Astrocyte of the spinal cord (primary cell): ENCODE results near the gene MARK4.

ENCODE experiments used
- DNase-seq: peaks from one replicate; pipeline ENCODE4 v3.0.0; 2011; ENCODE audit warnings: low read depth, low spot score
- H3K4me3 ChIP-seq: 2 replicates; pipeline ENCODE4 v1.5.1; 2011; ENCODE audit warnings: low read depth, mild to moderate bottlenecking, low read length, moderate library complexity
- in situ Hi-C: cut with HindIII; loops from 2 replicates; pipeline ENCODE4 v1.10.0; 2017; ENCODE audit warnings: low sequenced_read_pairs
- TF ChIP-seq, protein P1 (sequence below): IDR thresholded peaks from 2 replicates; pipeline ENCODE4 v1.5.1; 2012; ENCODE audit warnings: low read depth, mild to moderate bottlenecking, low read length, inconsistent platforms

Gene MARK4

DNA sequence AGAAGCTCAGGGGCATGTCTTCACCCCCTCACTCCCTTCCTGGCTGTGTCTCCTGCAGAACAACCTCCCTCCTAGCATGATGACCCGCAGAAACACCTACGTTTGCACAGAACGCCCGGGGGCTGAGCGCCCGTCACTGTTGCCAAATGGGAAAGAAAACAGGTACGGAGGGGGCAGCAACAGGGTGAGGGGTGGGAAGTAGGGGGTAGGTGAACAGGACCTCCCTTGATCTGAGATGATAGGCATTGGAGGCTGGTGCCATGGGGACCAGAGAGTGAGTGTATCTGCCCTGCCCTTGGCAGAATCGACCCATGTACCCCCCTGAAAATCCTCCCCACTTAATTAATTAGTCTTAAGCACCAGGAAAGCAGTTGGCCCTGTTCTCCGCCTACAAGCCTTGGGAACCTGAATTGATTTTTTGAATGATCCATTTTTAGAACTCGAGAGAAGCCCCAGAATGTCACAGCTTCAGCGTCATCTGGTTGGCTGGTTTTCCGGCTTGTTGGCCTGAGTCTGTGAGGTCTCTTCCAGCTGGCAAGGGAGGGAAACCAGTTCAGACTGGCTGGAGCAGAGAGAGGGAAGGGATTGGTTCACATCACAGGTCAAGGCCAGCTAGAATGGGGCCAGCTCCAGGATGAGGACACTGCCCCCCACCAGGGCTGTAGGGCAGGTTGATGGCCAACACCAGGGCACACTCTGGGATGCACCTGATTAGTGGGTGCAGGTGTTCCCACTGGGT is 43.4 kb downstream of the MARK4 start:
- TF ChIP-seq, protein P1, sequence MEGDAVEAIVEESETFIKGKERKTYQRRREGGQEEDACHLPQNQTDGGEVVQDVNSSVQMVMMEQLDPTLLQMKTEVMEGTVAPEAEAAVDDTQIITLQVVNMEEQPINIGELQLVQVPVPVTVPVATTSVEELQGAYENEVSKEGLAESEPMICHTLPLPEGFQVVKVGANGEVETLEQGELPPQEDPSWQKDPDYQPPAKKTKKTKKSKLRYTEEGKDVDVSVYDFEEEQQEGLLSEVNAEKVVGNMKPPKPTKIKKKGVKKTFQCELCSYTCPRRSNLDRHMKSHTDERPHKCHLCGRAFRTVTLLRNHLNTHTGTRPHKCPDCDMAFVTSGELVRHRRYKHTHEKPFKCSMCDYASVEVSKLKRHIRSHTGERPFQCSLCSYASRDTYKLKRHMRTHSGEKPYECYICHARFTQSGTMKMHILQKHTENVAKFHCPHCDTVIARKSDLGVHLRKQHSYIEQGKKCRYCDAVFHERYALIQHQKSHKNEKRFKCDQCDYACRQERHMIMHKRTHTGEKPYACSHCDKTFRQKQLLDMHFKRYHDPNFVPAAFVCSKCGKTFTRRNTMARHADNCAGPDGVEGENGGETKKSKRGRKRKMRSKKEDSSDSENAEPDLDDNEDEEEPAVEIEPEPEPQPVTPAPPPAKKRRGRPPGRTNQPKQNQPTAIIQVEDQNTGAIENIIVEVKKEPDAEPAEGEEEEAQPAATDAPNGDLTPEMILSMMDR: no peak
- in situ Hi-C loops: no loop called here
- no peak for DNase-seq
- H3K4me3 ChIP-seq: no peak overlapping the region

DNA sequence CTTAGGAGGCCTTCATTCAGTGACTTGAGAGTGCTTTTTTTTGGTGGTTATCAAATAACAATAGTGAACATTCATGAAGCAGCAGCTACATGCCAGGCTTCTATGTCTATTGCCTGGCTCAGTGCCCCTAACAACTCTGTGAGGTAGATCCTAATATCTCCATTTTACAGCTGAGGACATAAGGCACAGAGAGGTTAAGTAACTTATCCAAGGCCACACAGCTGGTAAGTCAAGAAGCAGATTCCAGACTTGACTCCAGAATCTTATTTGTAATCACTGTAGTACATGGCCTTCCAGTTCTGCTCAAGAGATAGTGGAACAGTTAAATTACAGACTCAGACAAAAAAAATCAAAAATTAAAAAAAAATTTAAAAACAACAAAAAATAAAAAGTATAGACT is 44.8 kb downstream of the MARK4 start:
- in situ Hi-C loops: no loop called here
- H3K4me3 ChIP-seq: no peak overlapping the region
- TF ChIP-seq, protein P1: no peak
- DNase-seq: no peak

DNA sequence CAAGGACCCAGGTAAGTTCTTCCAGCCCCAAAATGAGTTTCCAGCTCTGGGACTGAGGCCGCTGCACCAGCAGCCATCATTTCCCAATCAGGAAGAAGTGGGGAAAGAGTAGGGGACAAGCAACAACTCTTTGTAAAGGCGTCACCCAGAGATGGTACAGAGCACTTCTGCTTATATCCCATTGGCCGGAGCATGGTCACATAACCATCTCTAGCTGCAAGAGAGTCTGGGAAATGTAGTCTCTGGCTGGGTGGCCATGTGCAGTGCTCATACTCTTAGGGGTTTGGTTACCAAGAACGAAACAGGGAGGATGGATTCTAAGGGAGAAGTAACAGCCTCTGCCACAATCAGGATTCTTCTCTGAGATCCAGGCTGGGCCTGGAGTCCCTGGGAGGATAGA is 45.3 kb downstream of the MARK4 start:
- no peak overlapping the region for H3K4me3 ChIP-seq
- no peak for DNase-seq
- TF ChIP-seq, protein P1: no peak
- in situ Hi-C loops: no loop called here

DNA sequence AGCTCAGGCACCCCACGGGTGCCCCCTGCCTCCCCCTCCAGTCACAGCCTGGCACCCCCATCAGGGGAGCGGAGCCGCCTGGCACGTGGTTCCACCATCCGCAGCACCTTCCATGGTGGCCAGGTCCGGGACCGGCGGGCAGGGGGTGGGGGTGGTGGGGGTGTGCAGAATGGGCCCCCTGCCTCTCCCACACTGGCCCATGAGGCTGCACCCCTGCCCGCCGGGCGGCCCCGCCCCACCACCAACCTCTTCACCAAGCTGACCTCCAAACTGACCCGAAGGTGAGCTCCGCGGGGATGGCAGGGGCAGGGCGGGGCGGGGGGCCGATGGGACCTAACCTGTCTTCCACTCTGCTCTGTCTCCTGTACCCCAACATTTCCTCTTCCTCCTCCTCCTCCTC is 46.6 kb downstream of the MARK4 start:
- H3K4me3 ChIP-seq: no peak overlapping the region
- no peak for DNase-seq
- in situ Hi-C loops: no loop called here
- TF ChIP-seq, protein P1: no peak

DNA sequence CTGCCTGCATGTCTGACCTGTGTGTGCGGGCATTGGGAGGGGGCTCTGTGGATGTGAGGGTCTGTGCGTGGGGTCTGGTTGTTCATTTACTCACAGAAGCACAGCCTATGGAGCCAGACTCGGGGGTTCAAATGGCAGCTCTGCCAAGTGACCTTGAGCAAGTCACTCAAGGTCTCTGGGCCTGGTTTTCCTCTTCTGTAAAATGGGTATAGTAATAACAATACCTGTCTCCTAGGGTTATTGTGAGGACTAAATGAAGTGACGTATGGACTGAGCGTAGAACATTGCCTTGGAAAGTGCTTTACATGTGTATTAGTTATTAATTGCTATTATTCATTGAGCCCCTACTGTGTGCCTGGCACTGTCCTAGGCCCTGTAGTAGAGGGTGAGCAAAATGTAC is 47.2 kb downstream of the MARK4 start:
- no peak overlapping the region for H3K4me3 ChIP-seq
- TF ChIP-seq, protein P1: no peak
- DNase-seq: no peak
- in situ Hi-C loops: no loop called here

DNA sequence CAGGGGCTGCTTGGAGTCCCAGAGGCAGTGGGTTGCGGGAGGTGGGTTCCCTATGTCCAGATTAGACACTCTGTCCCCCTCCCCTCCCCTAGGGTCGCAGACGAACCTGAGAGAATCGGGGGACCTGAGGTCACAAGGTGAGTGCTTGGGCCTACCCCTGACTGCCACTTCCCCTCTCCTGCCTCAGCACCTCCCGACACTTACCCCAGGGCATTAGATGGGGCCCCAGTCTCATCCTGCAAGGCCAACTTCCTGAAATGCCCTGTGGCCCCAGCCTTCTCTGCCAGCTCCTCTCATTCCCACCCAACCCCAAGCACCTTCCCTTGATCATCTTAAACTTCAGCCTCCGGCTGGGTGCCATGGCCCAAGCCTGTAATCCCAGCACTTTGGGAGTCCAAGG is 48.6 kb downstream of the MARK4 start:
- TF ChIP-seq, protein P1: no peak
- H3K4me3 ChIP-seq: no peak overlapping the region
- in situ Hi-C loops: no loop called here
- no peak for DNase-seq
